MM.1S (cell line): ENCODE measurements around the gene ARID2.

Source experiments
- DNase-seq: peaks from one replicate; pipeline ENCODE4 v3.0.0-alpha.2; 2015
- H2AFZ ChIP-seq: fragments of 300-600 bp; sonication (generic); 2 replicates; pipeline ENCODE4 v1.6.0; 2016; ENCODE audit warnings: antibody characterized with exemption, low read length
- H3F3A ChIP-seq: fragments of 300-600 bp; sonication (generic); 2 replicates; pipeline ENCODE4 v1.6.1; 2016; ENCODE audit warnings: mild to moderate bottlenecking, antibody characterized with exemption, low read length, moderate library complexity, mixed read lengths; ENCODE audit not compliant: insufficient read depth
- H3K27ac ChIP-seq: fragments of 300-600 bp; sonication (generic); 2 replicates; pipeline ENCODE4 v1.5.1; 2016; ENCODE audit warnings: mild to moderate bottlenecking, low read length
- H3K27me3 ChIP-seq: fragments of 300-600 bp; sonication (generic); replicated peaks from 2 replicates; pipeline ENCODE4 v1.6.0; 2016; ENCODE audit warnings: low read length; ENCODE audit not compliant: insufficient read depth
- H3K36me3 ChIP-seq: fragments of 300-600 bp; sonication (generic); replicated peaks from 2 replicates; pipeline ENCODE4 v1.6.1; 2016; ENCODE audit warnings: mild to moderate bottlenecking, low read length, mixed read lengths; ENCODE audit not compliant: insufficient read depth
- H3K4me1 ChIP-seq: fragments of 300-600 bp; sonication (generic); 2 replicates; pipeline ENCODE4 v1.6.1; 2016; ENCODE audit warnings: low read length, mixed read lengths
- H3K4me2 ChIP-seq: fragments of 300-600 bp; sonication (generic); 2 replicates; pipeline ENCODE4 v1.6.0; 2016; ENCODE audit warnings: low read depth, low read length
- H3K4me3 ChIP-seq: fragments of 300-600 bp; sonication (generic); 2 replicates; pipeline ENCODE4 v1.5.1; 2016; ENCODE audit warnings: low read length, mixed read lengths
- H3K79me2 ChIP-seq: fragments of 300-600 bp; sonication (generic); 2 replicates; pipeline ENCODE4 v1.6.1; 2016; ENCODE audit warnings: mixed run types, low read length, mixed read lengths
- H3K9ac ChIP-seq: fragments of 300-600 bp; sonication (generic); 2 replicates; pipeline ENCODE4 v1.6.1; 2016; ENCODE audit warnings: low read length, mixed read lengths
- H3K9me2 ChIP-seq: fragments of 300-600 bp; sonication (generic); replicated peaks from 2 replicates; pipeline ENCODE4 v1.6.1; 2016; ENCODE audit warnings: mild to moderate bottlenecking, low read length, mixed read lengths; ENCODE audit not compliant: insufficient read depth
- H3K9me3 ChIP-seq: fragments of 300-600 bp; sonication (generic); replicated peaks from 2 replicates; pipeline ENCODE4 v1.6.1; 2016; ENCODE audit warnings: mild to moderate bottlenecking, low read length, mixed read lengths; ENCODE audit not compliant: insufficient read depth
- H4K20me1 ChIP-seq: fragments of 300-600 bp; sonication (generic); 2 replicates; pipeline ENCODE4 v1.6.1; 2016; ENCODE audit warnings: mild to moderate bottlenecking, low read length, moderate library complexity, mixed read lengths; ENCODE audit not compliant: insufficient read depth
- EZH2 ChIP-seq: fragments of 300-600 bp; sonication (generic); optimal IDR thresholded peaks from 2 replicates; pipeline ENCODE3; 2017; ENCODE audit warnings: low read depth, mild to moderate bottlenecking, antibody characterized with exemption, low read length, mixed read lengths
- EZH2phosphoT487 ChIP-seq: fragments of 300-600 bp; sonication (generic); IDR thresholded peaks from 2 replicates; pipeline ENCODE4 v1.6.1; 2018; ENCODE audit warnings: antibody characterized with exemption, low read length
- TF ChIP-seq, protein P1 (sequence below): fragments of 300-600 bp; sonication (generic); IDR thresholded peaks from 2 replicates; pipeline ENCODE4 v1.5.1; 2016; ENCODE audit warnings: antibody characterized with exemption, low read length, mixed read lengths

ARID2 gene

GRCh38 chr12:45713078-45713477 lies 16.4 kb upstream of the ARID2 start:
- Histone ChIP-seq H2AFZ (no peak overlapping the region), H3K9ac (no peak overlapping the region), H3K4me2 (no peak overlapping the region), H3K27me3 (no peaks in the 10 kb centered on the region), H3F3A (no peaks in the 10 kb centered on the region), H3K4me3 (no peak overlapping the region), H3K9me3 (no peaks in the 10 kb centered on the region), H3K9me2 (no peaks in the 10 kb centered on the region), H3K36me3 (no peaks in the 10 kb centered on the region), H4K20me1 (no peaks in the 10 kb centered on the region), H3K27ac (no peak overlapping the region), H3K4me1 (no peaks in the 10 kb centered on the region), H3K79me2 (no peaks in the 10 kb centered on the region)
- DNase-seq: no peak
- TF ChIP-seq EZH2phosphoT487 (no peak), EZH2 (no peak)
- TF ChIP-seq, protein P1, sequence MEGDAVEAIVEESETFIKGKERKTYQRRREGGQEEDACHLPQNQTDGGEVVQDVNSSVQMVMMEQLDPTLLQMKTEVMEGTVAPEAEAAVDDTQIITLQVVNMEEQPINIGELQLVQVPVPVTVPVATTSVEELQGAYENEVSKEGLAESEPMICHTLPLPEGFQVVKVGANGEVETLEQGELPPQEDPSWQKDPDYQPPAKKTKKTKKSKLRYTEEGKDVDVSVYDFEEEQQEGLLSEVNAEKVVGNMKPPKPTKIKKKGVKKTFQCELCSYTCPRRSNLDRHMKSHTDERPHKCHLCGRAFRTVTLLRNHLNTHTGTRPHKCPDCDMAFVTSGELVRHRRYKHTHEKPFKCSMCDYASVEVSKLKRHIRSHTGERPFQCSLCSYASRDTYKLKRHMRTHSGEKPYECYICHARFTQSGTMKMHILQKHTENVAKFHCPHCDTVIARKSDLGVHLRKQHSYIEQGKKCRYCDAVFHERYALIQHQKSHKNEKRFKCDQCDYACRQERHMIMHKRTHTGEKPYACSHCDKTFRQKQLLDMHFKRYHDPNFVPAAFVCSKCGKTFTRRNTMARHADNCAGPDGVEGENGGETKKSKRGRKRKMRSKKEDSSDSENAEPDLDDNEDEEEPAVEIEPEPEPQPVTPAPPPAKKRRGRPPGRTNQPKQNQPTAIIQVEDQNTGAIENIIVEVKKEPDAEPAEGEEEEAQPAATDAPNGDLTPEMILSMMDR: no peak

DNA sequence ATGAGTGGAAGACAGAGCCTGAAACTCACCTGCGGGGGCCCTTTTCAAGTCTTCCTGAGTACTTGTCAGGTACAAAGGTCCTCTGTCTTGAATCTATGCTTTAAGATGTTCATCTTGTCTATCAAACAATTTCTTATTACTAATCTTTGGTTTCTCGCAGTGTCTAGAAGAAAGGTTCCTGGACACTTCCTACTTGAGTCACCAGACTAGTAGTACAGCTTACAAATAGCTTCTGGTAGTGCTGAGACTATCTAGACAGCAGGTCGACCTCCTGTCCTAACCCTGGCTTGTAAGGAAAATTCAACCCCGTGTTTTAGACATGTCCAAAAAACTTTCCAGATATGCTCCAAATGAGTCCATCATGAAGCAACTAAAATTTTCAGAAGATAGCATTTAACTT lies 11.2 kb upstream of the ARID2 start:
- Histone ChIP-seq H4K20me1 (no peaks in the 10 kb centered on the region), H2AFZ (no peak overlapping the region), H3F3A (no peaks in the 10 kb centered on the region), H3K27me3 (no peaks in the 10 kb centered on the region), H3K9ac (no peak overlapping the region), H3K9me2 (no peaks in the 10 kb centered on the region), H3K9me3 (no peaks in the 10 kb centered on the region), H3K4me3 (no peak overlapping the region), H3K27ac (no peak overlapping the region), H3K4me1 (no peaks in the 10 kb centered on the region), H3K36me3 (no peaks in the 10 kb centered on the region), H3K79me2 (peaks cover 40% of the 10 kb centered on the region), H3K4me2 (no peak overlapping the region)
- no peak for TF ChIP-seq EZH2
- TF ChIP-seq, protein P1: no peak
- no peak for TF ChIP-seq EZH2phosphoT487
- DNase-seq: no peak

GRCh38 chr12:45720069-45720468 lies 9.4 kb upstream of the ARID2 start:
- Histone ChIP-seq H3K9me2 (no peaks in the 10 kb centered on the region), H3K79me2 (peaks cover 58% of the 10 kb centered on the region), H3K9me3 (no peaks in the 10 kb centered on the region), H3K9ac (no peak overlapping the region), H3K27ac (no peak overlapping the region), H3K27me3 (no peaks in the 10 kb centered on the region), H3K4me3 (no peak overlapping the region), H3K36me3 (no peaks in the 10 kb centered on the region), H3F3A (no peaks in the 10 kb centered on the region), H3K4me1 (peaks cover 4% of the 10 kb centered on the region), H4K20me1 (no peaks in the 10 kb centered on the region), H3K4me2 (no peak overlapping the region), H2AFZ (no peak overlapping the region)
- TF ChIP-seq, protein P1: no peak
- TF ChIP-seq EZH2phosphoT487: no peak
- DNase-seq: no peak
